A549 treated with GW870086 at 1 μM for 4 hours (cell line): ENCODE results near the gene OSBPL3. TPM values are rescaled to one million over a fixed set of nuclear protein-coding genes. Genes with fewer than 3 reads are reported as not detected.

Source experiments
- total RNA-seq: library from RNA; stranded (reverse); fragments of 200-300 nt; extraction: Qiagen RNA extraction; gene quantifications from 5 replicates; pipeline ENCODE4 v1.2.3, GENCODE V29; 2022; ENCODE audit warnings: low read depth

The OSBPL3 gene
- total RNA-seq, result 11.5 to 16.5 TPM (median 13.6 TPM) in 5 replicates

GRCh38 chr7:24979863-24980533 lies at the start of gene OSBPL3:
Gene OSBPL3 (minus strand): TSS chr7:24980178. CDS start chr7:24892472, 87,706 bp downstream.

GRCh38 chr7:24757353-24758275 lies 222.4 kb downstream of the OSBPL3 start, which contains the start of gene GSDME:
Gene GSDME (minus strand): TSS chr7:24757464. CDS start chr7:24749774, 7,690 bp downstream.

Other genes with a start within 250 kb of the OSBPL3 start
- gene GSDME, start 222.7 kb downstream of the OSBPL3 start, total RNA-seq, result 37.8 to 47.8 TPM (median 41.9 TPM) in 5 replicates
- gene CYCS, start 145.1 kb upstream of the OSBPL3 start, total RNA-seq, result 239 to 271 TPM (median 255 TPM) in 5 replicates
- not detected in 5 replicates for gene NPVF, start 248.3 kb upstream of the OSBPL3 start, total RNA-seq